ENCODE data around the gene PDZD11.

- TF ChIP-seq EP300 (conservative IDR thresholded peaks at IDR 0.05; ENCODE audit: poor library complexity, severe bottlenecking) (no peak), POLR2AphosphoS5 (IDR thresholded peaks at IDR 0.05) (no peak), SMC3 (conservative IDR thresholded peaks at IDR 0.05; ENCODE audit: poor library complexity) (no peak)
- TF ChIP-seq, protein P1, sequence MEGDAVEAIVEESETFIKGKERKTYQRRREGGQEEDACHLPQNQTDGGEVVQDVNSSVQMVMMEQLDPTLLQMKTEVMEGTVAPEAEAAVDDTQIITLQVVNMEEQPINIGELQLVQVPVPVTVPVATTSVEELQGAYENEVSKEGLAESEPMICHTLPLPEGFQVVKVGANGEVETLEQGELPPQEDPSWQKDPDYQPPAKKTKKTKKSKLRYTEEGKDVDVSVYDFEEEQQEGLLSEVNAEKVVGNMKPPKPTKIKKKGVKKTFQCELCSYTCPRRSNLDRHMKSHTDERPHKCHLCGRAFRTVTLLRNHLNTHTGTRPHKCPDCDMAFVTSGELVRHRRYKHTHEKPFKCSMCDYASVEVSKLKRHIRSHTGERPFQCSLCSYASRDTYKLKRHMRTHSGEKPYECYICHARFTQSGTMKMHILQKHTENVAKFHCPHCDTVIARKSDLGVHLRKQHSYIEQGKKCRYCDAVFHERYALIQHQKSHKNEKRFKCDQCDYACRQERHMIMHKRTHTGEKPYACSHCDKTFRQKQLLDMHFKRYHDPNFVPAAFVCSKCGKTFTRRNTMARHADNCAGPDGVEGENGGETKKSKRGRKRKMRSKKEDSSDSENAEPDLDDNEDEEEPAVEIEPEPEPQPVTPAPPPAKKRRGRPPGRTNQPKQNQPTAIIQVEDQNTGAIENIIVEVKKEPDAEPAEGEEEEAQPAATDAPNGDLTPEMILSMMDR (IDR thresholded peaks at IDR 0.05; ENCODE audit: poor library complexity, severe bottlenecking): no peak
Measured at GRCh38 chrX:70324326-70324725, 34.6 kb upstream of the PDZD11 start.
